Measurements from ENCODE around the gene TNFRSF21.
A peak's percentile ranks its signal among the peaks of the same experiment; 100 is the strongest.
"Not testable (repeated sequence)": the region's sequence is repeated elsewhere in the genome, so short reads cannot be mapped to it uniquely, and the experiment has no call there.

The TNFRSF21 gene

DNA sequence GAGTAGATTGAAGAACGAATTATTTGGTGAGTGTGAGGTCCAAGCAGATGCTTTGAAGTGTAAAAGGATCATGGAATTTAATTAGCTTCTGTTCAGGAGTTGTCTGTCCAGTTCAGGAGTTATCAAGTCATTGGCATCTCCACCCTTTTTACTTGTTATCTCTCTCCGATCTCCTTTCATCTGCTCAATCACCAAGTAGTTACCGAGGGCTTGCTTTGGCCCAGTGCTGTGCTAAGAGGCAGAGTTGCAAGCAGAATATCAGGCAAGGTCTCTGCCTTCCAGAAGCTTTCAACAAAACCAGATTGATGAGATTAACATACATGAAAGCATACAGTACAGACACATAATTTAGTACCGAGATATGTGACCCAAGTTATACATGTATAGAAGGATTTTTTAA, 10.2 kb upstream of the TNFRSF21 start:
- DNase-seq: no peak

DNA sequence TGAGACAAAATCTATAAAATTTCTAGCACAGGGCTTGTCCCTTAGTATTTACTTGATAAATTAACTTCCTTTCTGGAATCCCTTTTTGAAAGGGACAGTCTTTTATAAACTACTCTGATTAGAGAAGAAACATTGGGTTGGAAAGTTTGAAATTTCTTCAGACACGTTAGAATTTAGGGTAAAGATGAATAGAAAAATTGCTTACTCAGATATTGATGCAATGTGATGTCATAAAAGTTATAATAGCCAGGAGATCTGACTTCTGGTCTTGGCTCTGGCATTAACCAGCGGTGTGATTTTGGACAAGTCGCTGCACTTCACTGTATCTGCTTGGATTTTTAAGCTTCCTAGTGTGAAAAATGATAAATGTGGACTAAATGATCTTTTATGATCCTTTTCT, 9.7 kb upstream of the TNFRSF21 start:
- no peak for DNase-seq

DNA sequence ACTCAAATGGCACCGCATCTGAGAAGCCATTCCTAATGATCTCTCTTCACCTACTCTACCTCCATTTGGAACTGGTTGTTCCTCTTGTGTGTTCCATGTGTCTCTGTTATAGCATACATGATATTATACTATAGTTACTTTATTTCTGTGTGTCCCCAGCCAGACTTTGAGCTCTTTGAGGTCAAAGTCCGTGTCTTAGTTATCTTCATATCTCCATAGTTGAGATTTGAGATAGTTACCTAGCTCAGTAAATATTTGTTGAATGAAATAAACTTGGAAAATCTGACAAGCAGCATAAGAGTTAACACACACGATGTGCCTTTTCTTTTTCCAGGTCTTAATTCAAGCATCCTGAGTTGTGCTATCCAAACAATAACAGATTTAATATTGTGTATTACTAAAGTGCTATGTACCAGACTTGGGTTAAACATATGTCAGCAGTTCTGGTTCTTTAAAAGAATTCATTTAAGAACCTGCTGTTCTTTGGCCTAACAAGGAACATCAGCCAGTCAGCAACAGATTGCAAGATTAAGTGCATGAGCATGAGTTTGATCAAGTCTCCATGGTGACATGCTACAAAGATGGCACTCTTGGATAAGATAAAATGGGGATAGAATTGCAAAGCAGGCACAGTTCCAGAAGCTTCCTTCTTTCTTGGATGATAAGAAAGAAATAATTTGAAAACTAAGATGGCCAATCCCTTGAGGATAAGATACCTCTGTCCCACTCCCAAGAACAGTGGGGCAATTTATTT, 8.7 kb upstream of the TNFRSF21 start:
- no peak for DNase-seq

DNA sequence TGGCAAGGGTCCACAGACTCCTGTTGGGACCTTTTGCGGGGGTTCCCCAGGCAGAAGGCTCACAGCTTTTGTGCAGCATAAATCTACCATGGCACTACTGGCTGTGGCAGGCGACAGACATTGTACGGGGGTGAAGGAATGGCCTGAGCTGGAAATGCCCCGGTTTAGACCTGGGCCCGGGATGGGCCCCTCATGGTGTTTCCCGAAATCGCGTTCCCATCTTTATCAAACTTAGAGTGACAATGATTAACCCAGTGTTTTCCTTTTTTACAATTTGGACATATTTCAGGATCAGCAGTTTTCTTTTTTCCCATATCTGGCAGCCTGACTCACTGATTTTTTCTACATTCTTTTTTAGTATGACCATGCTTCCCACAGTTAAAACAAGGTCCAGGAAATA, 5.5 kb upstream of the TNFRSF21 start:
- not testable (repeated sequence) for DNase-seq

DNA sequence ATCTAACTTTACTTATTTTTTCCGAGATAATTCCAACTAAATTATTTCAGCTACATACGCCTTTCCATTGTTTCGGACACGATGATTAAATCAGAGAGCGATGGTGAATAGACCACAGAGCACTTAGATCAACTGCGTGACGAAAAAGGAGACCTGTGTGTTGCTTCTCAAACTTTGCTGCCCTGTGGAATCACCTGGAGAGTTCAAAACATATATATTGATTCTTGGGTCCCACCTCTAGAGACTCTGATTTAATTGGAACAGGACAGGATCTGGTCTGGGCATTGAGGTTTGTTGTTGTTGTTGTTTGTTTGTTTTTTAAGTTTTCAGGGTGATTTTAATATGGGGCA, 401 bp upstream of the TNFRSF21 start:
- DNase-seq: no peak

DNA sequence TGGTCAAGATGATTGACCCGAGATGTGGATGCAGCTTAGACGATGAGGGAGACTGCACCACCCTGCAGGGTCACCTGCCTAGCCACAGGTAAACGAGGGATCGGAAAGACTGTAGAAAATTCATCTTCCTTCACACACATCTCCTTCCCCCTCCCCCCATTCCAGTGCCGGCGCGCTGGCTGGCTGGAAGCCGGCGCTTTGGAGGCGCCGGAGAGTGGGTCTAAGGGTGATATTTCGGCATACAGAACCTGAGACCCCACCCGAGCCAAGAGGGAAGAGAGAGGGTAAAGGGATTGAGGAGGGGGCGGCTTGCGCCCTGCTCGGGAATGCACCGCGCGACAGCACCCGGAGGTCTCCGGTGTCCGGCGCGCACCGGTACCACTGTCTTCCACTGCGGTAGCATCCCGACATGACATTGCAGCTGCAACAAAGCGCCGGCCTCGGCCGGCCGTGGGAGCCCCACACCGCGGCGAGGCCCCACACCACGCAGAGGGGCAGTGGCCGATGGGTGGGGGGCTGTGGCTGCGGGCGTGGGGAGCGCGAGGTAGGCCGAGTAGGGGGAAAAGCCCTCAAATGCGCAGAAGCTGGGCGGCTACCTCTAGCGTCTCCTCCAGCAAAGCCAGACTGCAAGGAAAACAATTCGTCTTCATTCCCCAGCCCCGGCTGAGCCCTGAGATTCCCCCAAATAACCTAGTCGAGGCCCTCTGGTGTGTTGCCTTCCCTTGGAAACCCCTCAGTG, 984 bp downstream of the TNFRSF21 start:
- DNase-seq: peak; percentile 13

DNA sequence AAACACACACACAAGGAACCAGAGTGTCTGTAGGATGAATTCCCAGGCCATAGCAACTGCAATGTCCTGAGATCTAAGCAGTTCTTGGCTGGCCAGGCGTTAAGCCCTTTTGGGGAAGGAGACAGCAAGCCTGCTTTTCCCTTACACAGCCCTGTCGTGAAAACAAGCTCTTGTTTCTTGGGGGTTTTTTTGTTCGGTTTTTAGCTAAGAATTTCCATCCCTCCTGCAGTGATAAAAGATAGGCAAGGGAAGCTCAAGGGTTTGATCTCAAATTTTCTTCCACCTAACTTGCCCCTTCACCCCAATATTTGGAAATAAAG, 1.5 kb downstream of the TNFRSF21 start:
- no peak for DNase-seq

DNA sequence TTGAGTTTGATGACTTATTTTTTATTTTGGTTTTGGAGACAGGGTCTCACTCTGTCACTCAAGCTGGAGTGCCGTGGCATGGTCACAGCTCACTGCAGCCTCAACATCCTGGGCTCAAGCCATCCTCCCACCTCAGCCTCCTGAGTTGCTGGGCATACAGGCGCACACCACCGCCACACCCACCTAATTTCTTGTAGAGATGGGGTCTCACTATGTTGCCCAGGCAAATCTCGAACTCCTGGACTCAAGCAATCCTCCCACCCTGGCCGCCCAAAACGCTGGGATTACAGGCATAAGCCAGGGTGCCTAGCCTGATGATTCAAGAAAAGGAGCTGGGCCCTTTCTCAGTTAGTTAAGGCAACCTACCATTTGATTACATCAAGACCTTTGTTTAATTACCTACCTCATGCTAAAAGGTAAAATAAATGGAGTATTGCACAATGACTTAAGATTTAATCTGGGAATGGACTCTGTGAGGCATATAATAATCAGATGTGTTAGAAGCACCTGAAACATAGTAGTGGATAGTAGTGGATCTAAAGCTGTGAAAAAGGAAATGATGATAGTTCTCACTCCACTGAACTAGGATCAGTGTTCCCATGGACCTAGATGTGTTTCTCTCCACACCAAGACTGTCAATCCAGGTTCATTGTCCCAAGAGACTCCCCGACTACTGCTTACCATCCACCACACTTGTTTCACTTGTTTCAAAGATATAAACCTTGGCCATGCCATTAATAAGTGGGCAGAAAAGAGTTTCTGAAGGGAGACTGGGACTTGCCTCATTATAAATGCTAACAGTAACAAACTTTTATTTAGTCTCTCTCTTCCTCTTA, 2.1 kb downstream of the TNFRSF21 start:
- DNase-seq: no peak

DNA sequence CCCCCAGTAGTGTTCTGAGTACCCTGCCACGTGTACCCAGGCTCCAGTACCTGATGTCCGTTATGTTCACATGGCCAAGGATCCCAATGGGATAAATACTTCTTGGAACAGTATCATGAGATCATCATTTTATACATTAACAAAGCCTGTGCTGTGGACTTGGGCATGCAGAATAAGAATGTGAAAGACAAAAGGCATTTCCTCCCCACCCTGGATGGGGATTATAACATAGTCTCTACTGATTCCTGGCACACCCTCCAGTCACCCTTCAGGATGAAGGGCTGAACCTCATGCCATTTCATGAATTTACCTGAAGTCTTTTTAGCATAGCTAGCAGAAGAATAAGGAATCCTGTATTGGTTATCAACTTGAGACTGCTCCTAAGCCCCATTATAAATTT, 2.8 kb downstream of the TNFRSF21 start:
- DNase-seq: no peak

DNA sequence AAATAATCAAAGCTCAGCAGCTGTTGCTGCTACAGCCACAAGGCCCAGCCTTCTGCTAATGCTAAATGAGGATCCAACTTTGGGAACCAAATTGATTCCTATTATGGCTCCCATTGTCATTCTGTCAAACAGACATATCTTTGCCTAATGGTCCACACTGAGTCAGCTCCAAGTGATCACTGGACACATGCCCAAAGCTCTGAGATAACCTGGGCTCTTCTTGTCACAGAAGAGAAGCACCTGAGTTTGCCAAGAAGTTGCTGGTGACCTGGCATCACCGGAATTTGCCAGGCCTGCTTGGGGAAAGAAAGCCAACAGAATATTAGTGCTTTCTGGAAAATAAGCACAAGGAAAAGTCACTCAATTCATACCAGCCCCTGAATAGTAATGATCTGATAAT, 5.8 kb downstream of the TNFRSF21 start:
- DNase-seq: no peak

DNA sequence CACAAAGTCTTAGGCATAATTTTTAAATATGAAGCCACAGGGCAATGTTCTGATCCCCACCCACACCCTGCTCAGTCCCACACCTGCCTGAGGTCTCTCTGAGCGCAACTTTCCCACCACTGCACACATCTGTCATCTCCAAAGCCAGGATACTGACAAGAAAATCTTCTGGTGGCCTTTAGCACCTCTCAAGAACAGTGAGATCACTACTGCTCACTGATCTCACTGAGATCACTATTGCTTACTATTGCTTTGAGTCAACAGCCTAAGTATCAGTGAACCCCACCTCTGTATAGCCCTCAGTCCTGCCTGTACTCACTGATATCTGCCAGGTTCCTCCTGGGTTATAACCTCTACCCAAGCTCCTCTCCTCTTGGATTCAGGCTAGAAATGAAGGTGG, 6.4 kb downstream of the TNFRSF21 start:
- DNase-seq: peak; percentile 5

DNA sequence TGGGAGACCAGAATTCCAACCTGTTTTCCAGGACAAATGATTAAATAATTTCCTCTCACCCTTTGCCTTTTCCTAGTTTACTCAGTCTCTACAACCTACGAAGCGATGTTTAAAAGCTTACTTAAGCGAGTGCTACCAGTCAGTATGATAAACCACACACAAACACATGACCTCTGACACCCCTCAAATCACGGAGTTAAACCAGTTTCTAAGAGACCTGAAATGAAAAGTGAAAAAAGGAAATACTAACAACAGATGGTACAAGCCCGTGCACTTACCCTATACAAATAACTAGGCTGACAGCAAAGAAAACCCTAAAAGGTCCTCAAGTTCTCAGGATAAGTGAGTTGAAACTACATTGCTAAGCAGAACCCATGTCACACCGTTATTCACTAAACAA, 7.7 kb downstream of the TNFRSF21 start:
- no peak for DNase-seq

DNA sequence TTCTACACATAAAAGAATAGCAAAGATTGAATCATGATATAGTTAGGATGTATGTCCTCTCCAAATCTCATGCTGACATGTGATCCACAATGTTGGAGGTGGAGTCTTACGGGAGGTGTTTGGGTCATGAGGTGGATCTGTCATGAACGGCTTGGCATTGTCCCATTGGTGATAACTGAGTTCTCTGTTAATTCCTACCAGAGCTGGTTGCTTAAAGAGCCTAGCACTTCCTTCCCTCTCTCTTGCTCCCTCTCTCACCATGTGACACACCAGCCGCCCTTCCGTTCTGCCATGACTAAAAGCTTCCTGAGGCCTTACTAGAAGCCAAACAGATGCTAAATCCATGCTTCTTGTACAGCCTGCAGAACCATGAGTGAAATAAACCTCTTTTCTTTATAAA, 8.3 kb downstream of the TNFRSF21 start:
- no peak for DNase-seq

DNA sequence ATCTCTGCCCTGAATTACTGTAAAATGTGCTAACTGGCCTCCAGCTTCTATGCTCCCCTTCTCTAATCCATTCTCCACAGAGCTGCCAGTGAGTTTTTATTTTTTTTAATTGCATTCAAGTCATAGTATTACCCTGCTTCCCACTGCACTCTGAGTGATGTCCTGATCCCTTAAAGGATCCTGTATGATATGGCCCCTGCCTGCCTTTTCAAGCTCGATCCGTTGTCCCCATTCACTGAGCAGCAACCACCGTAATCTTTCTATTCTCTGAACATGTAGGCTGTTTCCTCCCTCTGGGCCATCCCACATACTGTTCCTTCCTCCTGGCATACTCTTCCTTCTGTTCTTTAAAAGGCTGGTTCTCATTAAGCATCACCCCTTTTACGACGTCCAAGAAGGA, 9.3 kb downstream of the TNFRSF21 start:
- DNase-seq: no peak

DNA sequence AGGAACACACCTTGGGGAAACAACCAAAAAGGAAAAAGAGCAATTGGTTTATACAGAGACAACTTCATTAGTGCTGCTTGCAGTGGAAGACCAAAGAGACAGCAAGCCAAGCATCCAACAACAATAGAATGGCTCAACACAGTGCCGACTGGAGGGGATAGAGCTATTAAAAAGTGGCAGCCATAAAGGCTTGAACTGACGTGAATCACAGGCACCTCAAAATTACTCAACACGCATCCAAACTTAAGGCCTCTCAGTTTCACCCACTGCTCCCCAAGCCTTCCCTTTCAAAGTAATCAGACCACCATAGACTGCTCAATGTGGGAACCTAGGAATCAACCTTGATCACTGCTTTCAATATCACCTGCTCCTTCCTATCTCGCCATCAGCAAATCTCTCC, 9.7 kb downstream of the TNFRSF21 start:
- DNase-seq: no peak

DNA sequence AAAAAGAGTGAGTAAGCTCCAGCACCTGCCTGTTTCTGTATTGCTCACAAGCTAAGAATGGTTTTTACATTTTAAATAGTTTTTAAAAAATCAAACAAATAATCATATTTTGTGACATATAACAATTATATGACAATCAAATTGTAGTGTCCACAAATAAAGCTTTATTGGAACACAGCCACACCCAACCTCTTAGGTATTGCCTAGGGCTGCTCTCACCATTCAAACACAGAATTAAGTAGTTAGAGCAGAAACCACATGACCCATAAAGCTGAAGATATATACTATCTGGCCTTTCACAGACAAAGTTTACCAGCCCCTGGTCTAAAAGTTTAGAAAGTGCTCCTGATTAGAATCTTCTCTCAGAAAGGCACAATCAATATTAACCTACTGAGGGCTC, 11.2 kb downstream of the TNFRSF21 start:
- DNase-seq: no peak

DNA sequence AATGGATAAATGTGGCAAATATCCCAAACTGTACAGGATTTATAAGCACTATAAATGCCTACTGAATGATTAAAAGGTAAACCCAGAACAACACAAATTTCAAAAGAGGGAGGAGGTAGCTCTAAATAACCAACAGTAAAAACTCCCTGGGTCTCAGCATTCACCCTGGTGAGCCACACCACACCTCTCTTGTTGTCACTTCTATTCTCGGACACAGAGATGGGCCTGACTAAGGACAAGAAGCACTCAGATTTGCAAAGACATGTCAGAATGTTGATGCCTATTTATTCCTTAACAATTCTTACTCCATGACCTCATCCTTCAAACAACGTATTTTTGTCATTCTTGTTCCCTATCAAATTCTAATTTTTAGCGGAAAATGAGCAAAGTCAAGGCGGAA, 14.7 kb downstream of the TNFRSF21 start:
- DNase-seq: no peak

DNA sequence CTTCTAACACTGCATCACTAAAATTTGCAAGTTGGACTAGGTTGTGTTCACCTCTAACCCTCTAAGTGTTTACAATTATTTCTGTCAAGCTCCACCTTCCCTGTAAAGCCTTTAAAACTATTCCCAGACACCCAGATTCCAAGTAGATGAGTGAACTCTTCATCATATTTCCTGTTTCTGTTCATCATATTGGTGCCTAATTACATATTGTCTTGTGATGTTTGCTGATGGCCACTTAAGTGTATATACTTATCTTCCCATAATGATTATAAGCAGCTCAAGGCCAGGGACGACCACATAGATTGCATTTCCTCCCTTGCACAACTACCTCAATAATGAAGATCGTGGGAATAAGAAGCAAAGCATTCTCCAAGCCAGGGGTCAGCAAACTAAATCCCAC, 16.8 kb downstream of the TNFRSF21 start:
- no peak for DNase-seq

DNA sequence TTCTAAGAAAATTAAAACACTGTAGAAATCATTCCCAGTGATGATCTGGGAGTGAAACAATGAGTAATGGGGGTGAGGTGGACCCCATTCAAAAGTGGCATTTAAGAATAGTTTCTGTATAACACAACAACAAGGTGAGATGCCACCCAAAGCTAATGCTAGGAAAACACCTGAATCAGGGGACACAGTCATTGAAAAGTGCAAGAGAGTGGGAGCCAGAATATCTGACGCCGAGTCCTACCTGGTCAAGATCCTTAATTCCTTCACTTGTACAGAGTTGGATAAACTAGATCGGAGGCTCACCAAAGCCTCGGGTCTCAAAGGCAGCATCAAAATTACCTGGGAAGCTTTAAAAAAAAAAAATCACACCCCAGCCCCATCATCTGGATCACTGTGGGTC, 17.7 kb downstream of the TNFRSF21 start:
- no peak for DNase-seq

DNA sequence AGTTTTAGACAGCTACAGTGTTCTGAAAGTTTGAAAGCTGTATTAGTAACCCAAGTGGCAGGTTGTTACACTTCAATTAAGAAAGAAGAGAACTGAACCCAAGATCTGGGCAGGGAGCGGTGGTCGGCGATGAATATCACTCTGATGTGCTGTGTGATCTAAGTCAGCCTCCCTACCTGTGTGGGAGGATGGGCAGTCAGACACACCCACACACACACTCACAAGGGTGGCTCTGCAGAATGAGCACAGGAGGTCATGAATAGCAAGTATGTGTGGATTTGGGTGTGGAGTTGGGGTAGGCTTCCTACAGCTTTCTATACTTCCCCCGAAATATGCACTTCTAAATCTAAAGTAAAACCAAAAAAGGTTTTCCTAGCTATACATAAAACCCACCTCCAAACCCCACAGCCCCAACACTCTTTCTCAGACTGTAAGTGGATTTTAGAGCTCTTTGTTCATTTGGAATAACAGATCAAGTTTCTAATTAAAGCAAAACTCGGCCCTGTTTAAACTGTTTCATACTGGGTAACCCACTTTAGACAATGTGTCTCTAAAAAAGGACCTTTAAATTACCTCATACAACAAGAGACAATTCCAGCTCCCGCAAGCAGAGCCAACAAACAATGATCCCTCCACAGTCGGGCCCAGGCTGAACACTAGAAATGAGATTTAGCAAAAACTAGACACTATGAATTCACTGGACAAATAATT, 19.4 kb downstream of the TNFRSF21 start:
- DNase-seq: no peak

DNA sequence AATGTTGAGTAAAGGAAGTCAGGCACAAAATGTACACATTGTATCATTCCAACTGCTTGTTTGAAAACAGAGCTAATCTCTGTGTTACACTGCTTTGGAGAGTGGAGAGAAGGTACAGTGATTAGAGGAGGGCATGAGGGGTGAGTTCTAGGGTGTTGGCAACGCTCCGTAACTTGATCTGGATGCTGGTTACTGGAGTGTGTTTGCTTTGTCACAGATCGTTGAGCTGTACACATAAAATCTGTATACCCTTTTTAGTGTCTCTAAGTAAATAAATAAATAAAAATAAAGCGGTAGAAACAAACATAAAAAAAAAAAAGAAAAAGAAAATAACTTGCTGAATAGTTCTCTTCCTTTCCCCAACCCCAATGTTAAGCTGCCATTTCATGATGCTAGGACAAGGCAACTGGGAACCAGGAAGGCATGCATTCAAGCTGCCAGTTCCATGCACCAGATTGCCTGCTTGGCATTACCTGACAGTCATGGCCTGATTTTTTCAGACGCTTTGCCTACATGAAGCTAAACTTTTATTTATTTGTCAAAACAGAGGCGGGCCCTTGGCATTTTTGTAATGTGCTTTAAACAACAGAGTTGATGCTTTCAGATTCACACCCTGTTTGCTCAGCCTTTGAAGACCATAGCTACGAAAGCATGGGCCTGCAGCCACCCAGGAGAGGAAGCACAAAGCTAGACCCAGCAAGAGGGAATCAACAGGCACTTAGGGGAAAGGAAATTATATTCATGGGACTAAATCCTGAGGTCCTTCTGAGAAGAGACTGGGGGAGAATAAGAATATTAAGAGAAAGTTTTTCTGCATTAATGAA, 21.2 kb downstream of the TNFRSF21 start:
- no peak for DNase-seq

DNA sequence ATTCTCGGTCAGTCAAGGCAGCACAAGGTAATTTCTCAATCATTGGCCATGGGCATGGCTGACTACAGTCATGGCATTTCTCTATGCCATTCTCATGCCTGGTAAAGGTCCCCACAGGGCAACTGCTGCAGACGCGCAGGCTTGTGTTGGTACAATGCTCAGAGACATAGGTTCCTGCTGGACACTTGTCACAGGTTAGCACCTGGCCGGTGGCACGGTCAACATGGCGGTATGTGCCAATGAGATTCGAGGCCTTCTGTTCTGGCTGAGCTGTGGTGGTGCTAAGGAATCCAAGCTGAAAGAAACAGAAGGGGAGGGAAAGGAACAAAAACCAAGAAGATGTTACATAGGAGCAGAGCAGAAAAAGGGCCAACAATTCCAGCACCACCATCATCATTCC, 23.4 kb downstream of the TNFRSF21 start:
- no peak for DNase-seq

DNA sequence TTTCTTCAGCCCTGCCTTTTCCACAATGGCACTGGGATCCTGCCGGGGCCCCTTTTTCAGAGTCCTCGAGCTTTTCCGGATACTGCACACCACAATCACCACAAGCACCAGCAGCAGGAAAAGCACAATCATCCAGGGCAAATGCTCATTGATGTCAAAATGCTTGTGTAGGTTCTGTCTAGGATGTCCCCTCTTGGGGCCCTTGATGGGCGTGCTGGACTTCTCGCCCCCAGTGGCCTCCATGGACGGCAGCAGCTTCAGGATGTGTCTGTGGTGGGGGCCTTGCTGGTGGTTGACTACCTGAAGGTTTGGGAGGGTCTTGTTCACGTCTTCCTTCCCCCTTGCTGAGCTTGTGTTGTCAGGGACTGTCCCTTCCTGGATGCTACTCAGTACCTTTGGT, 25.7 kb downstream of the TNFRSF21 start:
- DNase-seq: no peak

Measured in activated CD4-positive, alpha-beta T cell treated with anti-CD3 and anti-CD28 coated beads for 48 hours (primary cell).